Measurements from ENCODE around the gene AVPR2.

The AVPR2 gene

DNA sequence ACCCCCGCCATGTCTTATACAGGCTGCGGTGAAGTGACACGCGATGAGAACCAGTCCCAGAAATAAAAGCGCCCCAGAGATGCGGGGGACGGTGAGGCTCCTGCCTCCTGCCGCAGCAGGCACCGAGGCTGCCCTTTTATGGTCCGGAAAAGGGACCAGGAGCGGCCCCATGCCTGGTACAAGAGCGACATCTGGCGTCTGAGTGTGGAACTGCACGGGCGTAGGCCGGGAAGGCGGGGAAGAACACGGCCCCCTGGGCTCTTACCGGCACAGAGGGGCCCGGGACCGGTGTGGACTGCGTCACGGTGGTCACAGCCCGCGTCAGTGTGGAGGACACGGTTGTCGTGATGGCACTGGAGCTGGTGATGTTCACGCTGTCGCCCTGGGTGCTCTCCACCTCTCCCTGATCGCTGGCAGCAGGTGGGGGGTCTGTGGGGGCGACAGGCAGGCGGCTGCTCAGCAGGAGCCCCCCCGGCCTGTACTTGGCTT lies 48.9 kb downstream of the AVPR2 start:
- no peak for TF ChIP-seq OSR1 (CRISPR knock-in tag; IDR thresholded peaks at IDR 0.05)
- no peak for TF ChIP-seq BACH2 (CRISPR knock-in tag; IDR thresholded peaks at IDR 0.05; ENCODE audit: borderline replicate concordance)
- TF ChIP-seq TCF4 (CRISPR knock-in tag; IDR thresholded peaks at IDR 0.05; ENCODE audit: borderline replicate concordance), result no peak
- TF ChIP-seq TOX (CRISPR knock-in tag; IDR thresholded peaks at IDR 0.05; ENCODE audit: borderline replicate concordance), result no peak
- no peak for TF ChIP-seq ZFP3 (CRISPR knock-in tag; IDR thresholded peaks at IDR 0.05)
- TF ChIP-seq RARB (CRISPR knock-in tag; IDR thresholded peaks at IDR 0.05), result no peak
- TF ChIP-seq, protein P1, sequence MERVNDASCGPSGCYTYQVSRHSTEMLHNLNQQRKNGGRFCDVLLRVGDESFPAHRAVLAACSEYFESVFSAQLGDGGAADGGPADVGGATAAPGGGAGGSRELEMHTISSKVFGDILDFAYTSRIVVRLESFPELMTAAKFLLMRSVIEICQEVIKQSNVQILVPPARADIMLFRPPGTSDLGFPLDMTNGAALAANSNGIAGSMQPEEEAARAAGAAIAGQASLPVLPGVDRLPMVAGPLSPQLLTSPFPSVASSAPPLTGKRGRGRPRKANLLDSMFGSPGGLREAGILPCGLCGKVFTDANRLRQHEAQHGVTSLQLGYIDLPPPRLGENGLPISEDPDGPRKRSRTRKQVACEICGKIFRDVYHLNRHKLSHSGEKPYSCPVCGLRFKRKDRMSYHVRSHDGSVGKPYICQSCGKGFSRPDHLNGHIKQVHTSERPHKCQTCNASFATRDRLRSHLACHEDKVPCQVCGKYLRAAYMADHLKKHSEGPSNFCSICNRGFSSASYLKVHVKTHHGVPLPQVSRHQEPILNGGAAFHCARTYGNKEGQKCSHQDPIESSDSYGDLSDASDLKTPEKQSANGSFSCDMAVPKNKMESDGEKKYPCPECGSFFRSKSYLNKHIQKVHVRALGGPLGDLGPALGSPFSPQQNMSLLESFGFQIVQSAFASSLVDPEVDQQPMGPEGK (CRISPR knock-in tag; IDR thresholded peaks at IDR 0.05; ENCODE audit: borderline replicate concordance), result no peak
- TF ChIP-seq ZNF565 (CRISPR knock-in tag; conservative IDR thresholded peaks at IDR 0.05; ENCODE audit: low read depth), result no peak
- TF ChIP-seq ZNF70 (CRISPR knock-in tag; IDR thresholded peaks at IDR 0.05), result no peak
- no peak for TF ChIP-seq GLIS3 (CRISPR knock-in tag; IDR thresholded peaks at IDR 0.05)
- no peak for TF ChIP-seq PPARA (CRISPR knock-in tag; IDR thresholded peaks at IDR 0.05; ENCODE audit: borderline replicate concordance)
- TF ChIP-seq, protein P2, sequence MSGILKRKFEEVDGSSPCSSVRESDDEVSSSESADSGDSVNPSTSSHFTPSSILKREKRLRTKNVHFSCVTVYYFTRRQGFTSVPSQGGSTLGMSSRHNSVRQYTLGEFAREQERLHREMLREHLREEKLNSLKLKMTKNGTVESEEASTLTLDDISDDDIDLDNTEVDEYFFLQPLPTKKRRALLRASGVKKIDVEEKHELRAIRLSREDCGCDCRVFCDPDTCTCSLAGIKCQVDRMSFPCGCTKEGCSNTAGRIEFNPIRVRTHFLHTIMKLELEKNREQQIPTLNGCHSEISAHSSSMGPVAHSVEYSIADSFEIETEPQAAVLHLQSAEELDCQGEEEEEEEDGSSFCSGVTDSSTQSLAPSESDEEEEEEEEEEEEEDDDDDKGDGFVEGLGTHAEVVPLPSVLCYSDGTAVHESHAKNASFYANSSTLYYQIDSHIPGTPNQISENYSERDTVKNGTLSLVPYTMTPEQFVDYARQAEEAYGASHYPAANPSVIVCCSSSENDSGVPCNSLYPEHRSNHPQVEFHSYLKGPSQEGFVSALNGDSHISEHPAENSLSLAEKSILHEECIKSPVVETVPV (CRISPR knock-in tag; IDR thresholded peaks at IDR 0.05), result no peak
- TF ChIP-seq ZFP30 (CRISPR knock-in tag; IDR thresholded peaks at IDR 0.05), result no peak
- ATAC-seq, result peak; percentile 78

DNA sequence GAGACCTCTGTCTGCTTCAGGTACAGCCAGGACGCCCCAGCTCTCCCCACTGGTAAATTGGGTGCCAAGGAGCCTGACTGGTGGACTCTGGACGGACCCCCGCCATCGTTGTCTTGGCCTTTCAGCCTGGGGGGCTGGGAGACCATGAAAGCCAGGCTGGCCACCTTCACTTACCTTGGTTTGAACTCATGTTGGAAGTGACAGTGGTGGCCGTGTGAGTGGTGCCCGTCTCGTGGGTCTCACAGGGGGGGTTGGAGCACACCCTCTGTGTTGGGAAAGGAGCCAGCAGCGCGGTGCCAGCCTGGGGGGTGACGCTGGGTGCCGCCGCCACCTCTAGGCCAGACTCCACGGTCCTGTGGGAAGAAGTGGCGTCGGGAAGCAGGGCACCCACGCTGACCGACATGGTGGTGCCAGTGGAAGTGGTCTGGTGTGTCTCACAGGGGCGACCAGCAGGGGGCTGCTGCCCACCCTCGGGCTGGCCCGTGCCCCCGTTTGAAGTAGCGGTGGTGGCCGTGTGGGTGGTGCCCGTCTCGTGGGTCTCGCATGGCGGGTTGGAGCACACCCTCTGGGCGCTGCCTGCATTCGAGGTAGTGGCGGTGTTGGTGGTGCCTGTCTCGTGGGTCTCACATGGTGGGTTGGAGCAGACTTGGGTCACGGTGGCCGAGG lies 49.6 kb downstream of the AVPR2 start:
- ATAC-seq, result peak; percentile 28
- TF ChIP-seq, protein P3, sequence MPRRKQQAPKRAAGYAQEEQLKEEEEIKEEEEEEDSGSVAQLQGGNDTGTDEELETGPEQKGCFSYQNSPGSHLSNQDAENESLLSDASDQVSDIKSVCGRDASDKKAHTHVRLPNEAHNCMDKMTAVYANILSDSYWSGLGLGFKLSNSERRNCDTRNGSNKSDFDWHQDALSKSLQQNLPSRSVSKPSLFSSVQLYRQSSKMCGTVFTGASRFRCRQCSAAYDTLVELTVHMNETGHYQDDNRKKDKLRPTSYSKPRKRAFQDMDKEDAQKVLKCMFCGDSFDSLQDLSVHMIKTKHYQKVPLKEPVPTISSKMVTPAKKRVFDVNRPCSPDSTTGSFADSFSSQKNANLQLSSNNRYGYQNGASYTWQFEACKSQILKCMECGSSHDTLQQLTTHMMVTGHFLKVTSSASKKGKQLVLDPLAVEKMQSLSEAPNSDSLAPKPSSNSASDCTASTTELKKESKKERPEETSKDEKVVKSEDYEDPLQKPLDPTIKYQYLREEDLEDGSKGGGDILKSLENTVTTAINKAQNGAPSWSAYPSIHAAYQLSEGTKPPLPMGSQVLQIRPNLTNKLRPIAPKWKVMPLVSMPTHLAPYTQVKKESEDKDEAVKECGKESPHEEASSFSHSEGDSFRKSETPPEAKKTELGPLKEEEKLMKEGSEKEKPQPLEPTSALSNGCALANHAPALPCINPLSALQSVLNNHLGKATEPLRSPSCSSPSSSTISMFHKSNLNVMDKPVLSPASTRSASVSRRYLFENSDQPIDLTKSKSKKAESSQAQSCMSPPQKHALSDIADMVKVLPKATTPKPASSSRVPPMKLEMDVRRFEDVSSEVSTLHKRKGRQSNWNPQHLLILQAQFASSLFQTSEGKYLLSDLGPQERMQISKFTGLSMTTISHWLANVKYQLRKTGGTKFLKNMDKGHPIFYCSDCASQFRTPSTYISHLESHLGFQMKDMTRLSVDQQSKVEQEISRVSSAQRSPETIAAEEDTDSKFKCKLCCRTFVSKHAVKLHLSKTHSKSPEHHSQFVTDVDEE (CRISPR knock-in tag; IDR thresholded peaks at IDR 0.05), result no peak
- TF ChIP-seq PPARA (CRISPR knock-in tag; IDR thresholded peaks at IDR 0.05; ENCODE audit: borderline replicate concordance) (no peak), CSDC2 (CRISPR knock-in tag; IDR thresholded peaks at IDR 0.05) (no peak), OSR1 (CRISPR knock-in tag; IDR thresholded peaks at IDR 0.05) (no peak), BACH2 (CRISPR knock-in tag; IDR thresholded peaks at IDR 0.05; ENCODE audit: borderline replicate concordance) (no peak), ZNF70 (CRISPR knock-in tag; IDR thresholded peaks at IDR 0.05) (no peak), ZNF565 (CRISPR knock-in tag; conservative IDR thresholded peaks at IDR 0.05; ENCODE audit: low read depth) (no peak), TCF4 (CRISPR knock-in tag; IDR thresholded peaks at IDR 0.05; ENCODE audit: borderline replicate concordance) (no peak), ESRRG (CRISPR knock-in tag; IDR thresholded peaks at IDR 0.05) (no peak), ARNTL (CRISPR knock-in tag; IDR thresholded peaks at IDR 0.05; ENCODE audit: borderline replicate concordance, low read depth) (no peak), GLIS3 (CRISPR knock-in tag; IDR thresholded peaks at IDR 0.05) (no peak), ZFP30 (CRISPR knock-in tag; IDR thresholded peaks at IDR 0.05) (no peak), SNAI2 (CRISPR knock-in tag; IDR thresholded peaks at IDR 0.05) (no peak), ZNF8 (CRISPR knock-in tag; IDR thresholded peaks at IDR 0.05) (no peak), ZFP3 (CRISPR knock-in tag; IDR thresholded peaks at IDR 0.05) (no peak), TOX (CRISPR knock-in tag; IDR thresholded peaks at IDR 0.05; ENCODE audit: borderline replicate concordance) (no peak), RARB (CRISPR knock-in tag; IDR thresholded peaks at IDR 0.05) (no peak)
- TF ChIP-seq, protein P4, sequence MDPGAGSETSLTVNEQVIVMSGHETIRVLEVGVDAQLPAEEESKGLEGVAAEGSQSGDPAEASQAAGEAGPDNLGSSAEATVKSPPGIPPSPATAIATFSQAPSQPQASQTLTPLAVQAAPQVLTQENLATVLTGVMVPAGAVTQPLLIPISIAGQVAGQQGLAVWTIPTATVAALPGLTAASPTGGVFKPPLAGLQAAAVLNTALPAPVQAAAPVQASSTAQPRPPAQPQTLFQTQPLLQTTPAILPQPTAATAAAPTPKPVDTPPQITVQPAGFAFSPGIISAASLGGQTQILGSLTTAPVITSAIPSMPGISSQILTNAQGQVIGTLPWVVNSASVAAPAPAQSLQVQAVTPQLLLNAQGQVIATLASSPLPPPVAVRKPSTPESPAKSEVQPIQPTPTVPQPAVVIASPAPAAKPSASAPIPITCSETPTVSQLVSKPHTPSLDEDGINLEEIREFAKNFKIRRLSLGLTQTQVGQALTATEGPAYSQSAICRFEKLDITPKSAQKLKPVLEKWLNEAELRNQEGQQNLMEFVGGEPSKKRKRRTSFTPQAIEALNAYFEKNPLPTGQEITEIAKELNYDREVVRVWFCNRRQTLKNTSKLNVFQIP (CRISPR knock-in tag; IDR thresholded peaks at IDR 0.05; ENCODE audit: borderline replicate concordance, low read depth), result no peak
- TF ChIP-seq, protein P2 (CRISPR knock-in tag; IDR thresholded peaks at IDR 0.05), result no peak
- TF ChIP-seq, protein P5, sequence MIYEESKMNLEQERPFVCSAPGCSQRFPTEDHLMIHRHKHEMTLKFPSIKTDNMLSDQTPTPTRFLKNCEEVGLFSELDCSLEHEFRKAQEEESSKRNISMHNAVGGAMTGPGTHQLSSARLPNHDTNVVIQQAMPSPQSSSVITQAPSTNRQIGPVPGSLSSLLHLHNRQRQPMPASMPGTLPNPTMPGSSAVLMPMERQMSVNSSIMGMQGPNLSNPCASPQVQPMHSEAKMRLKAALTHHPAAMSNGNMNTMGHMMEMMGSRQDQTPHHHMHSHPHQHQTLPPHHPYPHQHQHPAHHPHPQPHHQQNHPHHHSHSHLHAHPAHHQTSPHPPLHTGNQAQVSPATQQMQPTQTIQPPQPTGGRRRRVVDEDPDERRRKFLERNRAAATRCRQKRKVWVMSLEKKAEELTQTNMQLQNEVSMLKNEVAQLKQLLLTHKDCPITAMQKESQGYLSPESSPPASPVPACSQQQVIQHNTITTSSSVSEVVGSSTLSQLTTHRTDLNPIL (CRISPR knock-in tag; IDR thresholded peaks at IDR 0.05; ENCODE audit: low read depth), result no peak
